Stomach (tissue), 4 donors: ENCODE data around the gene ZFTA.

Experiments
- POLR2A ChIP-seq, 4 donors: fragments of 450-650 bp; IDR thresholded peaks; one replicate each; pipeline ENCODE4 v1.6.1; 2016; ENCODE audit warnings: antibody characterized with exemption in 4 of 4, control low read depth in 2 of 4, mild to moderate bottlenecking in 1 of 4, moderate library complexity in 1 of 4
- POLR2AphosphoS5 ChIP-seq, 3 donors: sonication (generic); formaldehyde crosslinking; IDR thresholded peaks; one replicate each; pipeline ENCODE4 v1.6.1; 2016; ENCODE audit warnings: antibody characterized with exemption in 3 of 3

- no peak for TF ChIP-seq POLR2AphosphoS5 (IDR thresholded peaks at IDR 0.05)
- TF ChIP-seq POLR2A (IDR thresholded peaks at IDR 0.05), result no peak
These were observed 17.2 kb upstream of the ZFTA start for GRCh38 chr11:63785823-63786222.
